Endothelial cell of umbilical vein (primary cell): Measurements from ENCODE around the gene ATP5IF1. TPM values are rescaled to one million over a fixed set of nuclear protein-coding genes. Genes with fewer than 3 reads are reported as not detected.

Experiments used
- BruUV-seq: library from RNA; stranded (reverse); fragments of 400-500 nt; replicated peaks from 2 replicates; lab custom pipeline; 2021; lab: Mats Ljungman, UMichigan
- CTCF ChIA-PET: fragments of 300-600, 350-600 bp; sonication (Branson Sonifier 250); formaldehyde crosslinking; loops from one replicate; lab custom pipeline; 2021; ENCODE audit warnings: antibody characterized with exemption, inconsistent platforms; lab: Charles Lee
- POLR2A ChIA-PET: fragments of 300-600, 350-600 bp; sonication (Branson Sonifier 250); formaldehyde crosslinking; loops from one replicate; lab custom pipeline; 2021; ENCODE audit warnings: antibody characterized with exemption, inconsistent platforms; lab: Charles Lee
- DNase-seq: peaks from one replicate; pipeline ENCODE4 v3.0.0-alpha.2; 2011; ENCODE audit warnings: low read depth, low spot score
- FAIRE-seq: peaks from 2 replicates; lab custom pipeline; 2011; peaks lifted over from hg19 to GRCh38; lab: Jason Lieb, UNC
- H2AFZ ChIP-seq: 2 replicates; pipeline ENCODE4 v1.6.0; 2012; ENCODE audit warnings: low read depth, low read length, control low read depth, inconsistent platforms
- H3K27ac ChIP-seq: 2 replicates; pipeline ENCODE4 v1.5.1; 2011; ENCODE audit warnings: low read depth, mild to moderate bottlenecking, control low read depth, low read length, moderate library complexity; ENCODE audit not compliant: insufficient read depth
- H3K27me3 ChIP-seq, 2 experiments: 2 replicates each; pipeline versions ENCODE4 v1.6.0 to v1.6.1; 2011; ENCODE audit warnings: low read length in 2 of 2, mixed read lengths in 1 of 2; ENCODE audit not compliant: control insufficient read depth in 2 of 2, insufficient read depth in 2 of 2
- H3K36me3 ChIP-seq, 2 experiments: 2 replicates in 1 of 2; 3 replicates in 1 of 2; pipeline ENCODE4 v1.5.1; 2011; ENCODE audit warnings: low read length in 2 of 2, mild to moderate bottlenecking in 1 of 2, moderate library complexity in 1 of 2; ENCODE audit not compliant: control insufficient read depth in 2 of 2, insufficient read depth in 2 of 2; ENCODE audit errors: extremely low read depth in 1 of 2
- H3K4me1 ChIP-seq: 3 replicates; pipeline ENCODE4 v1.5.1; 2011; ENCODE audit warnings: mild to moderate bottlenecking, low read length; ENCODE audit not compliant: control insufficient read depth, insufficient read depth; ENCODE audit errors: extremely low read depth
- H3K4me2 ChIP-seq: 2 replicates; pipeline ENCODE4 v1.6.1; 2011; ENCODE audit warnings: low read length, control low read depth, mixed read lengths; ENCODE audit not compliant: insufficient read depth
- H3K4me3 ChIP-seq, 3 experiments: fragments of 200-600 bp in 1 of 3; sonication (generic), shearing (Covaris generic) in 1 of 3; replicated peaks in 1 of 3; 2 replicates each; pipeline ENCODE4 v1.5.1; 2011 to 2016; ENCODE audit warnings: control low read depth in 3 of 3, low read length in 3 of 3, mild to moderate bottlenecking in 2 of 3, inconsistent platforms in 1 of 3, low read depth in 1 of 3, moderate library complexity in 1 of 3; ENCODE audit not compliant: insufficient read depth in 1 of 3
- H3K79me2 ChIP-seq: 2 replicates; pipeline ENCODE4 v1.6.0; 2012; ENCODE audit warnings: low read length, inconsistent platforms; ENCODE audit not compliant: control insufficient read depth, insufficient read depth
- H3K9ac ChIP-seq: replicated peaks from 2 replicates; pipeline ENCODE3; 2011; ENCODE audit warnings: low read length, control low read depth; ENCODE audit not compliant: insufficient read depth; ENCODE audit errors: extremely low read depth
- H3K9me1 ChIP-seq: replicated peaks from 3 replicates; pipeline ENCODE4 v1.6.0; 2011; ENCODE audit warnings: mild to moderate bottlenecking, low read length; ENCODE audit not compliant: control insufficient read depth, insufficient read depth; ENCODE audit errors: extremely low read depth
- H3K9me3 ChIP-seq: replicated peaks from 2 replicates; pipeline ENCODE4 v1.5.1; 2012; ENCODE audit warnings: low read length, inconsistent platforms; ENCODE audit not compliant: control insufficient read depth, insufficient read depth
- H4K20me1 ChIP-seq: replicated peaks from 2 replicates; pipeline ENCODE3; 2011; ENCODE audit warnings: mild to moderate bottlenecking, low read length; ENCODE audit not compliant: control insufficient read depth, insufficient read depth; ENCODE audit errors: extremely low read depth
- CTCF ChIP-seq, 2 donors: IDR thresholded peaks; 1 replicate in 1 of 2; 2 replicates in 1 of 2; pipeline ENCODE4 v1.5.1; 2011; ENCODE audit warnings: low read length in 2 of 2, mild to moderate bottlenecking in 2 of 2, moderate library complexity in 2 of 2, control low read depth in 1 of 2, inconsistent platforms in 1 of 2, low read depth in 1 of 2; ENCODE audit not compliant: insufficient read depth in 1 of 2; ENCODE audit errors: extremely low read depth in 1 of 2
- EZH2 ChIP-seq: IDR thresholded peaks from 2 replicates; pipeline ENCODE4 v1.6.1; 2012; ENCODE audit warnings: borderline replicate concordance, low read depth, mild to moderate bottlenecking, moderate library complexity, low read length, inconsistent platforms; ENCODE audit not compliant: severe bottlenecking
- FOS ChIP-seq: IDR thresholded peaks from 2 replicates; pipeline ENCODE4 v1.6.1; 2011; ENCODE audit warnings: mild to moderate bottlenecking, low read length, moderate library complexity, borderline replicate concordance; ENCODE audit not compliant: insufficient read depth
- GATA2 ChIP-seq: IDR thresholded peaks from 2 replicates; pipeline ENCODE4 v1.7.0; 2011; ENCODE audit warnings: low read depth, mild to moderate bottlenecking, moderate library complexity, mixed read lengths, low read length; ENCODE audit not compliant: insufficient read length, insufficient read depth
- JUN ChIP-seq: IDR thresholded peaks from 2 replicates; pipeline ENCODE4 v1.6.1; 2011; ENCODE audit warnings: borderline replicate concordance, low read depth; ENCODE audit not compliant: insufficient read length, insufficient read depth
- MAX ChIP-seq: IDR thresholded peaks from 2 replicates; pipeline ENCODE4 v1.6.1; 2011; ENCODE audit not compliant: insufficient read depth, insufficient read length
- MYC ChIP-seq: IDR thresholded peaks from one replicate; pipeline ENCODE4 v1.6.1; 2011; ENCODE audit warnings: mild to moderate bottlenecking, low read depth, low read length
- POLR2A ChIP-seq: IDR thresholded peaks from 2 replicates; pipeline ENCODE4 v1.6.1; 2012; ENCODE audit warnings: low read depth, mild to moderate bottlenecking, control low read depth, low read length
- POLR2AphosphoS5 ChIP-seq: IDR thresholded peaks from 2 replicates; pipeline ENCODE4 v1.6.1; 2012; ENCODE audit warnings: low read depth, mild to moderate bottlenecking, control low read depth, low read length, moderate library complexity; ENCODE audit not compliant: insufficient read depth
- dilution Hi-C: fragments of 300-500 bp; cut with MboI; formaldehyde crosslinking; loops from one replicate; pipeline ENCODE4 v1.15.0; 2019; ENCODE audit warnings: low sequenced_read_pairs; ENCODE audit not compliant: extremely low pct_ligation_motif_present
- intact Hi-C: fragments of 100-400 bp; cut with micrococcal nuclease; formaldehyde crosslinking; loops from one replicate; pipeline ENCODE4 v1.10.0; 2022
- polyA plus RNA-seq, 4 experiments: library from polyadenylated mRNA; depleted of rRNA in 3 of 4; stranded (reverse) in 3 of 4; unstranded in 1 of 4; fragments of >200 nt; gene quantifications; 2 replicates each; pipeline versions ENCODE4 v1.2.1 to v1.2.3, GENCODE V29; 2011 to 2012; ENCODE audit warnings: missing spikeins in 1 of 4
- total RNA-seq: library from RNA; stranded (reverse); gene quantifications from 2 replicates; pipeline ENCODE4 v1.2.3, GENCODE V29; 2021

The ATP5IF1 gene
- total and polyA plus RNA-seq, 2 donors (not counting 3 experiments of a cell fraction or from before 2014, with no cell fraction given): 133 to 243 TPM

GRCh38 chr1:28246427-28246832 lies 10.5 kb downstream of the ATP5IF1 start:
- peak overlapping the region; percentile 79 for H3K9ac ChIP-seq
- H3K79me2 ChIP-seq: peaks cover 2% of the 10 kb centered on the region
- dilution Hi-C loops (no loop called here), intact Hi-C loops (no loop called here)
- ChIA-PET POLR2A (interaction anchor here (0.9 to 1.0 kb wide), 2 partner anchors 13 to 402 kb away, joined by 3 to 5 read pairs; partner anchors contain the start of genes RNU11 and SESN2), CTCF (interaction anchor here (1.1 to 2.2 kb wide), 2 partner anchors 11 to 40 kb away, joined by 3 to 8 read pairs; partner anchors contain the start of gene ATP5IF1)
- H3K4me3 ChIP-seq: peak overlapping the region; percentile 40 to 85 (median 52)
- DNase-seq (peak; percentile 39), FAIRE-seq (no peak)
- H3K9me1 ChIP-seq: no peaks in the 10 kb centered on the region
- H3K36me3 ChIP-seq: no peaks in the 10 kb centered on the region
- peaks cover 29% of the 10 kb centered on the region for H3K4me1 ChIP-seq
- no peaks in the 10 kb centered on the region for H3K9me3 ChIP-seq
- H3K4me2 ChIP-seq: peak overlapping the region; percentile 78
- BruUV-seq: TSS peak; percentile 85
- H3K27ac ChIP-seq: peak overlapping the region; percentile 56
- no peaks in the 10 kb centered on the region for H4K20me1 ChIP-seq
- no peak for TF ChIP-seq JUN
- no peak for TF ChIP-seq MYC
- TF ChIP-seq POLR2AphosphoS5: no peak
- TF ChIP-seq MAX: no peak
- no peak for TF ChIP-seq GATA2
- TF ChIP-seq FOS: no peak
- TF ChIP-seq CTCF (IDR thresholded peaks at IDR 0.05; ENCODE audit: extremely low read depth in 1 of 2, insufficient read depth in 1 of 2, low read depth in 1 of 2, low read length in 2 of 2): no peak
- TF ChIP-seq POLR2A: no peak
- TF ChIP-seq EZH2: no peak
- H3K27me3 ChIP-seq: no peaks in the 10 kb centered on the region
- H2AFZ ChIP-seq: peak overlapping the region; percentile 58
